Astrocyte (in vitro differentiated cells and primary cell): ENCODE results near the gene LRRC4C. TPM values are rescaled to one million over a fixed set of nuclear protein-coding genes. Genes with fewer than 3 reads are reported as not detected.

Experiments used
- DNase-seq: peaks from one replicate; pipeline ENCODE4 v3.0.0-alpha.2; 2010; ENCODE audit warnings: low read depth
- FAIRE-seq: peaks from 2 replicates; lab custom pipeline; 2011; peaks lifted over from hg19 to GRCh38; lab: Jason Lieb, UNC
- H2AFZ ChIP-seq: 2 replicates; pipeline ENCODE4 v1.6.0; 2012; ENCODE audit warnings: low read depth, low read length, inconsistent platforms
- H3K27ac ChIP-seq: 2 replicates; pipeline ENCODE4 v1.5.1; 2011; ENCODE audit warnings: low read depth, low read length, inconsistent platforms
- H3K27me3 ChIP-seq: 2 replicates; pipeline ENCODE4 v1.6.0; 2011; ENCODE audit warnings: low read length, inconsistent platforms; ENCODE audit not compliant: insufficient read depth
- H3K36me3 ChIP-seq: 2 replicates; pipeline ENCODE4 v1.5.1; 2011; ENCODE audit warnings: low read length, inconsistent platforms; ENCODE audit not compliant: insufficient read depth
- H3K4me1 ChIP-seq: 2 replicates; pipeline ENCODE4 v1.5.1; 2011; ENCODE audit warnings: low read length, inconsistent platforms; ENCODE audit not compliant: insufficient read depth
- H3K4me2 ChIP-seq: 2 replicates; pipeline ENCODE4 v1.6.0; 2012; ENCODE audit warnings: low read length, inconsistent platforms
- H3K4me3 ChIP-seq: 2 replicates; pipeline ENCODE4 v1.5.1; 2011; ENCODE audit warnings: low read depth, mild to moderate bottlenecking, low read length, inconsistent platforms; ENCODE audit not compliant: insufficient read depth
- H3K79me2 ChIP-seq: 2 replicates; pipeline ENCODE4 v1.6.0; 2012; ENCODE audit warnings: mild to moderate bottlenecking, low read length, inconsistent platforms; ENCODE audit not compliant: insufficient read depth
- H3K9ac ChIP-seq: 2 replicates; pipeline ENCODE4 v1.6.0; 2012; ENCODE audit warnings: mild to moderate bottlenecking, low read length, inconsistent platforms
- H3K9me3 ChIP-seq: 2 replicates; pipeline ENCODE4 v1.5.1; 2012; ENCODE audit warnings: low read depth, mild to moderate bottlenecking, low read length, inconsistent platforms; ENCODE audit not compliant: insufficient read depth
- H4K20me1 ChIP-seq: 2 replicates; pipeline ENCODE4 v1.6.0; 2012; ENCODE audit warnings: low read length, inconsistent platforms; ENCODE audit not compliant: insufficient read depth
- H3K27ac Mint-ChIP-seq: one replicate; pipeline ENCODE4 v1.8.0; 2021; ENCODE audit warnings: mild to moderate bottlenecking, mixed read lengths; ENCODE audit not compliant: unreplicated experiment
- H3K27me3 Mint-ChIP-seq: one replicate; pipeline ENCODE4 v1.8.0; 2021; ENCODE audit warnings: low read depth, mixed read lengths; ENCODE audit not compliant: unreplicated experiment
- H3K36me3 Mint-ChIP-seq: one replicate; pipeline ENCODE4 v1.8.0; 2021; ENCODE audit warnings: low read depth, mixed read lengths; ENCODE audit not compliant: unreplicated experiment
- H3K4me1 Mint-ChIP-seq: one replicate; pipeline ENCODE4 v1.8.0; 2021; ENCODE audit warnings: low read depth, mixed read lengths; ENCODE audit not compliant: unreplicated experiment
- H3K4me3 Mint-ChIP-seq: one replicate; pipeline ENCODE4 v1.8.0; 2021; ENCODE audit warnings: mild to moderate bottlenecking, moderate library complexity, mixed read lengths; ENCODE audit not compliant: unreplicated experiment
- H3K9me3 Mint-ChIP-seq: one replicate; pipeline ENCODE4 v1.8.0; 2021; ENCODE audit warnings: mild to moderate bottlenecking, mixed read lengths; ENCODE audit not compliant: unreplicated experiment
- EZH2 ChIP-seq: IDR thresholded peaks from 2 replicates; pipeline ENCODE4 v1.6.1; 2012; ENCODE audit warnings: mild to moderate bottlenecking, low read length, inconsistent platforms; ENCODE audit not compliant: insufficient read depth
- total RNA-seq: library from RNA; stranded (reverse); gene quantifications from 2 replicates; pipeline ENCODE4 v1.2.1, GENCODE V29; 2021
- TF ChIP-seq, protein P1 (sequence below): IDR thresholded peaks from 2 replicates; pipeline ENCODE4 v1.5.1; 2011; ENCODE audit warnings: low read depth, mild to moderate bottlenecking, inconsistent platforms, low read length, moderate library complexity; ENCODE audit not compliant: insufficient read depth

The LRRC4C gene
- total RNA-seq, 1 donor from 2014 or later = 9.0 TPM

- Histone ChIP-seq H3K27me3 (no peaks in the 10 kb centered on the region), H3K4me2 (no peak overlapping the region)
- no peak for FAIRE-seq
Observed at GRCh38 chr11:40140560-40140959, 1318.9 kb downstream of the LRRC4C start.

DNA sequence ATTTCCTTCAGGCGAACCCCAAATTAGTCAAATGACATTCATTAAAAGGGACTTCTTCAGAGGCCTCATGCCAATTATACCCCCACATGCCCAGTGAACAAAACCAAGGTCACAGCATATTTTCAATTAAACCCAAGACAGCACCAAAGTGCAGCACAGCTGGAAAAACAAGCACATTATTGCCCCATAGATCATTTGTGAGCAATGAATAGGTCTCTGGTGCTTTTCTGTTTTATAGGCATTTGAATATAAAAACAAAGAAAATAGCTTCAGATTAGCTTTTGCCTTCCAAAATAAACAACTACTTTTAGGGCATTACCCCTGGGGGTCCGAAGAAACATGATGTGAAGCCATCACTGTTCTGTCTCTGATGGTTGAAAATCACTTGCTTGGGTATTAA, 1319.9 kb downstream of the LRRC4C start:
- no peaks in the 10 kb centered on the region for H3K9me3 ChIP-seq
- no peaks in the 10 kb centered on the region for H3K36me3 ChIP-seq
- TF ChIP-seq, protein P1, sequence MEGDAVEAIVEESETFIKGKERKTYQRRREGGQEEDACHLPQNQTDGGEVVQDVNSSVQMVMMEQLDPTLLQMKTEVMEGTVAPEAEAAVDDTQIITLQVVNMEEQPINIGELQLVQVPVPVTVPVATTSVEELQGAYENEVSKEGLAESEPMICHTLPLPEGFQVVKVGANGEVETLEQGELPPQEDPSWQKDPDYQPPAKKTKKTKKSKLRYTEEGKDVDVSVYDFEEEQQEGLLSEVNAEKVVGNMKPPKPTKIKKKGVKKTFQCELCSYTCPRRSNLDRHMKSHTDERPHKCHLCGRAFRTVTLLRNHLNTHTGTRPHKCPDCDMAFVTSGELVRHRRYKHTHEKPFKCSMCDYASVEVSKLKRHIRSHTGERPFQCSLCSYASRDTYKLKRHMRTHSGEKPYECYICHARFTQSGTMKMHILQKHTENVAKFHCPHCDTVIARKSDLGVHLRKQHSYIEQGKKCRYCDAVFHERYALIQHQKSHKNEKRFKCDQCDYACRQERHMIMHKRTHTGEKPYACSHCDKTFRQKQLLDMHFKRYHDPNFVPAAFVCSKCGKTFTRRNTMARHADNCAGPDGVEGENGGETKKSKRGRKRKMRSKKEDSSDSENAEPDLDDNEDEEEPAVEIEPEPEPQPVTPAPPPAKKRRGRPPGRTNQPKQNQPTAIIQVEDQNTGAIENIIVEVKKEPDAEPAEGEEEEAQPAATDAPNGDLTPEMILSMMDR = no peak
- TF ChIP-seq EZH2 = no peak
- H3K27ac ChIP-seq = no peak overlapping the region
- DNase-seq = no peak
- no peak overlapping the region for H3K4me3 ChIP-seq
- H3K4me2 ChIP-seq = no peak overlapping the region
- H4K20me1 ChIP-seq = no peaks in the 10 kb centered on the region
- H3K4me3 Mint-ChIP-seq = no peak overlapping the region
- no peak overlapping the region for H2AFZ ChIP-seq
- no peak for FAIRE-seq
- no peaks in the 10 kb centered on the region for H3K79me2 ChIP-seq
- no peak overlapping the region for H3K27ac Mint-ChIP-seq
- no peaks in the 10 kb centered on the region for H3K27me3 Mint-ChIP-seq
- no peak overlapping the region for H3K9ac ChIP-seq
- H3K36me3 Mint-ChIP-seq = no peaks in the 10 kb centered on the region
- H3K4me1 ChIP-seq = peaks cover under 1% of the 10 kb centered on the region
- H3K27me3 ChIP-seq = no peaks in the 10 kb centered on the region
- H3K4me1 Mint-ChIP-seq = peaks cover 17% of the 10 kb centered on the region
- no peaks in the 10 kb centered on the region for H3K9me3 Mint-ChIP-seq

More at GRCh38 chr11:40140560-40140959, 1318.9 kb downstream of the LRRC4C start:
- Histone ChIP-seq H2AFZ (no peak overlapping the region), H3K79me2 (no peaks in the 10 kb centered on the region), H3K36me3 (no peaks in the 10 kb centered on the region), H4K20me1 (no peaks in the 10 kb centered on the region), H3K4me1 (no peaks in the 10 kb centered on the region), H3K9me3 (no peaks in the 10 kb centered on the region), H3K4me3 (no peak overlapping the region), H3K9ac (no peak overlapping the region), H3K27ac (peak overlapping the region; percentile 11)
- Mint-ChIP-seq H3K27ac (no peak overlapping the region), H3K4me1 (peaks cover 17% of the 10 kb centered on the region), H3K4me3 (no peak overlapping the region), H3K9me3 (no peaks in the 10 kb centered on the region), H3K27me3 (no peaks in the 10 kb centered on the region), H3K36me3 (no peaks in the 10 kb centered on the region)
- TF ChIP-seq EZH2 = no peak
- TF ChIP-seq, protein P1 = no peak
- peak; percentile 95 for DNase-seq

DNA sequence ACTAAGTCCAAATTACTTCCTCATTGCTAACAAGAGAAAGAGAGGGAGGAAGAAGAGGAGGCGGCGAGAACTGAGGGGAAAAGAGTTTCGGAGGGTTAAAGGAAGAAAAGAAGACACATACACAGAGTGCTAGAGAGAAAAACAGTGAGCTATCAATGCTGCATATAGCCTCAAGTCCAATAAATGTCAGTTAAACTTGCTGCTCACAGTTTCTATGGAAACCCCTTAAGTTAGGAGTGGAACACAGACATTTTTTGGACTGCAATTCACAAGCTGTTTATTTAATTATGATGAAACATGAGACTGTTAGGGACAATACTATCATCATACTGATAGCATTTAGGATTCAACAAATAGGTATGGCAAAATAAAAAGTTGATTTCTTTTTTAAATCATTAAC, 1320.4 kb downstream of the LRRC4C start:
- Histone ChIP-seq H2AFZ (no peak overlapping the region), H3K9ac (no peak overlapping the region), H3K9me3 (no peaks in the 10 kb centered on the region), H3K27ac (no peak overlapping the region), H3K79me2 (no peaks in the 10 kb centered on the region), H3K4me3 (no peak overlapping the region), H3K4me2 (no peak overlapping the region), H4K20me1 (no peaks in the 10 kb centered on the region), H3K4me1 (peaks cover 5% of the 10 kb centered on the region), H3K36me3 (no peaks in the 10 kb centered on the region), H3K27me3 (no peaks in the 10 kb centered on the region)
- H3K36me3 Mint-ChIP-seq = no peaks in the 10 kb centered on the region
- no peaks in the 10 kb centered on the region for H3K27me3 Mint-ChIP-seq
- no peaks in the 10 kb centered on the region for H3K9me3 Mint-ChIP-seq
- no peak for FAIRE-seq
- H3K4me3 Mint-ChIP-seq = no peak overlapping the region
- TF ChIP-seq EZH2 = no peak
- TF ChIP-seq, protein P1 = no peak
- peaks cover 17% of the 10 kb centered on the region for H3K4me1 Mint-ChIP-seq
- DNase-seq = no peak
- H3K27ac Mint-ChIP-seq = no peak overlapping the region
